Hepatic stellate cell (primary cell): ENCODE measurements around the gene COL23A1.
"Not testable (repeated sequence)": the region's sequence is repeated elsewhere in the genome, so short reads cannot be mapped to it uniquely, and the experiment has no call there.

ENCODE experiments used
- DNase-seq: peaks from one replicate; pipeline ENCODE4 v3.0.0; 2011; ENCODE audit warnings: low spot score

The COL23A1 gene

GRCh38 chr5:178377583-178378270 lies 212.5 kb downstream of the COL23A1 start:
- no peak for DNase-seq

GRCh38 chr5:178376921-178377582 lies 213.1 kb downstream of the COL23A1 start:
- no peak for DNase-seq

GRCh38 chr5:178375348-178375747 lies 214.8 kb downstream of the COL23A1 start:
- no peak for DNase-seq

GRCh38 chr5:178373711-178374110 lies 216.5 kb downstream of the COL23A1 start:
- no peak for DNase-seq

GRCh38 chr5:178372142-178372571 lies 218.0 kb downstream of the COL23A1 start:
- no peak for DNase-seq

- no peak for DNase-seq
These were observed 218.7 kb downstream of the COL23A1 start for GRCh38 chr5:178371362-178372111.

GRCh38 chr5:178370102-178370501 lies 220.1 kb downstream of the COL23A1 start:
- no peak for DNase-seq

GRCh38 chr5:178369469-178369868 lies 220.7 kb downstream of the COL23A1 start:
- not testable (repeated sequence) for DNase-seq

GRCh38 chr5:178368716-178369300 lies 221.4 kb downstream of the COL23A1 start:
- no peak for DNase-seq

- DNase-seq: no peak
These were observed 221.9 kb downstream of the COL23A1 start for GRCh38 chr5:178368274-178368673.

- DNase-seq: no peak
These were observed 222.5 kb downstream of the COL23A1 start for GRCh38 chr5:178367736-178368120.

- no peak for DNase-seq
These were observed 223.0 kb downstream of the COL23A1 start for GRCh38 chr5:178366998-178367735.

- no peak for DNase-seq
These were observed 224.4 kb downstream of the COL23A1 start for GRCh38 chr5:178365501-178366440.

- DNase-seq: no peak
These were observed 225.9 kb downstream of the COL23A1 start for GRCh38 chr5:178364326-178364675.

GRCh38 chr5:178363501-178364325 lies 226.5 kb downstream of the COL23A1 start:
- DNase-seq: no peak

- no peak for DNase-seq
These were observed 228.3 kb downstream of the COL23A1 start for GRCh38 chr5:178361657-178362445.

GRCh38 chr5:178360926-178361235 lies 229.3 kb downstream of the COL23A1 start:
- no peak for DNase-seq

- DNase-seq: no peak
These were observed 229.8 kb downstream of the COL23A1 start for GRCh38 chr5:178360222-178360925.

GRCh38 chr5:178359738-178360137 lies 230.5 kb downstream of the COL23A1 start:
- no peak for DNase-seq
